Neural progenitor cell (in vitro differentiated cells): Measurements from ENCODE around the gene PIK3R2.

ENCODE experiments used
- EZH2 ChIP-seq: fragments of 200-600 bp; sonication (generic); IDR thresholded peaks from 2 replicates; pipeline ENCODE4 v1.6.1; 2017; ENCODE audit warnings: antibody characterized with exemption, mild to moderate bottlenecking, moderate library complexity
- EZH2phosphoT487 ChIP-seq: fragments of 200-600 bp; sonication (generic); IDR thresholded peaks from 2 replicates; pipeline ENCODE4 v1.6.1; 2017; ENCODE audit warnings: antibody characterized with exemption
- TF ChIP-seq, protein P1 (sequence below): fragments of 200-600 bp; sonication (generic); IDR thresholded peaks from 2 replicates; pipeline ENCODE4 v1.5.1; 2017; ENCODE audit warnings: antibody characterized with exemption, mild to moderate bottlenecking

- TF ChIP-seq, protein P1, sequence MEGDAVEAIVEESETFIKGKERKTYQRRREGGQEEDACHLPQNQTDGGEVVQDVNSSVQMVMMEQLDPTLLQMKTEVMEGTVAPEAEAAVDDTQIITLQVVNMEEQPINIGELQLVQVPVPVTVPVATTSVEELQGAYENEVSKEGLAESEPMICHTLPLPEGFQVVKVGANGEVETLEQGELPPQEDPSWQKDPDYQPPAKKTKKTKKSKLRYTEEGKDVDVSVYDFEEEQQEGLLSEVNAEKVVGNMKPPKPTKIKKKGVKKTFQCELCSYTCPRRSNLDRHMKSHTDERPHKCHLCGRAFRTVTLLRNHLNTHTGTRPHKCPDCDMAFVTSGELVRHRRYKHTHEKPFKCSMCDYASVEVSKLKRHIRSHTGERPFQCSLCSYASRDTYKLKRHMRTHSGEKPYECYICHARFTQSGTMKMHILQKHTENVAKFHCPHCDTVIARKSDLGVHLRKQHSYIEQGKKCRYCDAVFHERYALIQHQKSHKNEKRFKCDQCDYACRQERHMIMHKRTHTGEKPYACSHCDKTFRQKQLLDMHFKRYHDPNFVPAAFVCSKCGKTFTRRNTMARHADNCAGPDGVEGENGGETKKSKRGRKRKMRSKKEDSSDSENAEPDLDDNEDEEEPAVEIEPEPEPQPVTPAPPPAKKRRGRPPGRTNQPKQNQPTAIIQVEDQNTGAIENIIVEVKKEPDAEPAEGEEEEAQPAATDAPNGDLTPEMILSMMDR, result no peak
- TF ChIP-seq EZH2 (no peak), EZH2phosphoT487 (no peak)
Observed at GRCh38 chr19:18170714-18171255, 17.8 kb downstream of the PIK3R2 start.
